Measurements from ENCODE around the gene MYO7B. TPM values are rescaled to one million over a fixed set of nuclear protein-coding genes. Genes with fewer than 3 reads are reported as not detected.
A peak's percentile ranks its signal among the peaks of the same experiment; 100 is the strongest.

MYO7B gene
- total RNA-seq, 1 donor from 2014 or later = not detected

GRCh38 chr2:127638361-127639110 lies 103.1 kb downstream of the MYO7B start:
- Histone ChIP-seq H3K36me3 (ENCODE audit: control insufficient read depth, insufficient read depth, low read length) (no peaks in the 10 kb centered on the region), H3K27me3 (ENCODE audit: control insufficient read depth, insufficient read depth, low read length) (no peaks in the 10 kb centered on the region), H3K4me3 (ENCODE audit: low read depth, low read length) (no peak overlapping the region)
- DNase-seq (ENCODE audit: low read depth) (peak; percentile 28), FAIRE-seq (no peak)
- TF ChIP-seq CTCF (IDR thresholded peaks at IDR 0.05; ENCODE audit: insufficient read depth, low read length, severe bottlenecking) = no peak

GRCh38 chr2:127639111-127639474 lies 103.6 kb downstream of the MYO7B start:
- DNase-seq (ENCODE audit: low read depth) = no peak
- FAIRE-seq = no peak

GRCh38 chr2:127640082-127641072 lies 104.9 kb downstream of the MYO7B start:
- H3K27me3 ChIP-seq (ENCODE audit: control insufficient read depth, insufficient read depth, low read length) = no peaks in the 10 kb centered on the region
- no peaks in the 10 kb centered on the region for H3K36me3 ChIP-seq (ENCODE audit: control insufficient read depth, insufficient read depth, low read length)
- no peak overlapping the region for H3K4me3 ChIP-seq (ENCODE audit: low read depth, low read length)
- no peak for FAIRE-seq
- no peak for DNase-seq (ENCODE audit: low read depth)
- no peak for TF ChIP-seq CTCF (IDR thresholded peaks at IDR 0.05; ENCODE audit: insufficient read depth, low read length, severe bottlenecking)

More at GRCh38 chr2:127639111-127639474, 103.6 kb downstream of the MYO7B start:
- no peaks in the 10 kb centered on the region for H3K36me3 ChIP-seq (ENCODE audit: control insufficient read depth, insufficient read depth, low read length)
- H3K27me3 ChIP-seq (ENCODE audit: control insufficient read depth, insufficient read depth, low read length) = no peaks in the 10 kb centered on the region
- H3K4me3 ChIP-seq (ENCODE audit: low read depth, low read length) = no peak overlapping the region
- TF ChIP-seq CTCF (IDR thresholded peaks at IDR 0.05; ENCODE audit: insufficient read depth, low read length, severe bottlenecking) = no peak

GRCh38 chr2:127641133-127641532 lies 105.7 kb downstream of the MYO7B start:
- H3K36me3 ChIP-seq (ENCODE audit: control insufficient read depth, insufficient read depth, low read length) = no peaks in the 10 kb centered on the region
- no peak for TF ChIP-seq CTCF (IDR thresholded peaks at IDR 0.05; ENCODE audit: insufficient read depth, low read length, severe bottlenecking)
- DNase-seq (ENCODE audit: low read depth) = no peak
- H3K4me3 ChIP-seq (ENCODE audit: low read depth, low read length) = no peak overlapping the region
- H3K27me3 ChIP-seq (ENCODE audit: control insufficient read depth, insufficient read depth, low read length) = no peaks in the 10 kb centered on the region
- FAIRE-seq = no peak

GRCh38 chr2:127641846-127642507 lies 106.5 kb downstream of the MYO7B start:
- Histone ChIP-seq H3K4me3 (ENCODE audit: low read depth, low read length) (no peak overlapping the region), H3K27me3 (ENCODE audit: control insufficient read depth, insufficient read depth, low read length) (peaks cover 1% of the 10 kb centered on the region), H3K36me3 (ENCODE audit: control insufficient read depth, insufficient read depth, low read length) (no peaks in the 10 kb centered on the region)
- FAIRE-seq (no peak), DNase-seq (ENCODE audit: low read depth) (no peak)
- TF ChIP-seq CTCF (IDR thresholded peaks at IDR 0.05; ENCODE audit: insufficient read depth, low read length, severe bottlenecking) = no peak
